Hindlimb muscle (tissue), 1 donor: Measurements from ENCODE around the gene MYBL2. TPM values are rescaled to one million over a fixed set of nuclear protein-coding genes. Genes with fewer than 3 reads are reported as not detected.
A peak's percentile ranks its signal among the peaks of the same experiment; 100 is the strongest.

Experiments
- DNase-seq: peaks from one replicate; pipeline ENCODE4 v3.0.0-alpha.2; 2013
- polyA plus RNA-seq: library from polyadenylated mRNA; unstranded; fragments of 120-200 nt; gene quantifications from one replicate; pipeline ENCODE4 v1.2.1, GENCODE V29; 2013; ENCODE audit not compliant: insufficient read length

MYBL2 gene
- polyA plus RNA-seq, 1 donor: 12.8 TPM

- no peak for DNase-seq
These were observed 15.5 kb downstream of the MYBL2 start for GRCh38 chr20:43682446-43682845.

GRCh38 chr20:43686820-43687219 is 19.9 kb downstream of the MYBL2 start:
- DNase-seq: no peak

GRCh38 chr20:43689165-43689564 is 22.3 kb downstream of the MYBL2 start:
- no peak for DNase-seq

GRCh38 chr20:43690943-43691598 is 24.2 kb downstream of the MYBL2 start:
- DNase-seq: no peak

- DNase-seq: no peak
These were observed 25.1 kb downstream of the MYBL2 start for GRCh38 chr20:43691928-43692524.

- no peak for DNase-seq
These were observed 27.8 kb downstream of the MYBL2 start for GRCh38 chr20:43694763-43695162.

- DNase-seq: no peak
These were observed 28.7 kb downstream of the MYBL2 start for GRCh38 chr20:43695571-43695970.

- no peak for DNase-seq
These were observed 33.1 kb downstream of the MYBL2 start for GRCh38 chr20:43699941-43700565.

GRCh38 chr20:43700627-43701026 is 33.7 kb downstream of the MYBL2 start:
- DNase-seq: no peak

- DNase-seq: no peak
These were observed 35.6 kb downstream of the MYBL2 start for GRCh38 chr20:43702502-43702901.

- DNase-seq: no peak
These were observed 43.6 kb downstream of the MYBL2 start for GRCh38 chr20:43710370-43711044.

GRCh38 chr20:43711098-43711654 is 44.3 kb downstream of the MYBL2 start:
- DNase-seq: no peak

GRCh38 chr20:43715044-43715443 is 48.1 kb downstream of the MYBL2 start:
- DNase-seq: no peak

GRCh38 chr20:43715511-43715910 is 48.6 kb downstream of the MYBL2 start:
- no peak for DNase-seq

- no peak for DNase-seq
These were observed 49.2 kb downstream of the MYBL2 start for GRCh38 chr20:43716123-43716522.

- no peak for DNase-seq
These were observed 50.1 kb downstream of the MYBL2 start for GRCh38 chr20:43716757-43717615.

GRCh38 chr20:43717616-43717995 is 50.7 kb downstream of the MYBL2 start:
- DNase-seq: no peak

GRCh38 chr20:43720007-43720406 is 53.1 kb downstream of the MYBL2 start:
- DNase-seq: no peak

- no peak for DNase-seq
These were observed 54.1 kb downstream of the MYBL2 start for GRCh38 chr20:43721097-43721428.

- DNase-seq: peak; percentile 33
These were observed 54.7 kb downstream of the MYBL2 start for GRCh38 chr20:43721429-43722152.

GRCh38 chr20:43722153-43722505 is 55.2 kb downstream of the MYBL2 start:
- no peak for DNase-seq

GRCh38 chr20:43723186-43723585 is 56.3 kb downstream of the MYBL2 start:
- no peak for DNase-seq
